ENCODE data around the gene TAC4. TPM values are rescaled to one million over a fixed set of nuclear protein-coding genes. Genes with fewer than 3 reads are reported as not detected.

The TAC4 gene
- polyA plus RNA-seq, 1 donor (not counting 4 experiments of a cell fraction or from before 2014, with no cell fraction given), result not detected

- H4K20me1 ChIP-seq (ENCODE audit: control insufficient read depth, extremely low read depth, insufficient read depth, low read length), result no peaks in the 10 kb centered on the region
- no peaks in the 10 kb centered on the region for H3K27me3 ChIP-seq (ENCODE audit: control insufficient read depth, extremely low read depth, insufficient read depth, low read length)
- H3K9me1 ChIP-seq (ENCODE audit: control insufficient read depth, extremely low read depth, insufficient read depth, low read length), result no peaks in the 10 kb centered on the region
- H3K4me2 ChIP-seq (ENCODE audit: control insufficient read depth, extremely low read depth, insufficient read depth, low read depth, low read length), result no peak overlapping the region
- DNase-seq (ENCODE audit: low read depth, low spot score), result no peak
- H2AFZ ChIP-seq (ENCODE audit: control insufficient read depth, low read length), result no peak overlapping the region
- H3K36me3 ChIP-seq (ENCODE audit: control insufficient read depth in 2 of 2, extremely low read depth in 1 of 2, insufficient read depth in 2 of 2, low read length in 2 of 2), result peaks cover 16 to 40% of the 10 kb centered on the region in 2 experiments
- H3K4me3 ChIP-seq (ENCODE audit: control insufficient read depth in 2 of 3, extremely low read depth in 1 of 3, insufficient read depth in 2 of 3, low read depth in 1 of 3, low read length in 3 of 3), result no peak overlapping the region
- peaks cover 18% of the 10 kb centered on the region for H3K4me1 ChIP-seq (ENCODE audit: control insufficient read depth, extremely low read depth, insufficient read depth, low read length)
- FAIRE-seq, result no peak
- H3K79me2 ChIP-seq (ENCODE audit: control insufficient read depth, insufficient read depth, low read length), result no peaks in the 10 kb centered on the region
- TF ChIP-seq CTCF (optimal IDR thresholded peaks at IDR 0.05 in 1 of 3, IDR thresholded peaks at IDR 0.05 in 1 of 3, conservative IDR thresholded peaks at IDR 0.05 in 1 of 3; ENCODE audit: extremely low read depth in 1 of 3, insufficient read depth in 2 of 3, low read length in 3 of 3), result no peak
- TF ChIP-seq EZH2 (IDR thresholded peaks at IDR 0.05; ENCODE audit: low read length), result no peak
- H3K9ac ChIP-seq (ENCODE audit: control insufficient read depth, extremely low read depth, insufficient read depth, low read length), result no peak overlapping the region
- H3K27ac ChIP-seq (ENCODE audit: control insufficient read depth, insufficient read depth, low read length), result no peak overlapping the region
- dilution Hi-C loops (cut with MboI; ENCODE audit: extremely low pct_ligation_motif_present, low sequenced_read_pairs), result no loop called here
- no peaks in the 10 kb centered on the region for H3K9me3 ChIP-seq (ENCODE audit: control insufficient read depth, low read depth, low read length)
These were observed 28.2 kb downstream of the TAC4 start for GRCh38 chr17:49819651-49820050.

- DNase-seq (ENCODE audit: low read depth, low spot score), result no peak
- H2AFZ ChIP-seq (ENCODE audit: control insufficient read depth, low read length), result no peak overlapping the region
- peaks cover 16 to 42% of the 10 kb centered on the region in 2 experiments for H3K36me3 ChIP-seq (ENCODE audit: control insufficient read depth in 2 of 2, extremely low read depth in 1 of 2, insufficient read depth in 2 of 2, low read length in 2 of 2)
These were observed 28.7 kb downstream of the TAC4 start for GRCh38 chr17:49819138-49819537.

More at GRCh38 chr17:49819138-49819537, 28.7 kb downstream of the TAC4 start:
- Histone ChIP-seq H3K4me3 (ENCODE audit: control insufficient read depth in 2 of 3, extremely low read depth in 1 of 3, insufficient read depth in 2 of 3, low read depth in 1 of 3, low read length in 3 of 3) (no peak overlapping the region), H3K27ac (ENCODE audit: control insufficient read depth, insufficient read depth, low read length) (no peak overlapping the region), H3K9ac (ENCODE audit: control insufficient read depth, extremely low read depth, insufficient read depth, low read length) (no peak overlapping the region), H3K79me2 (ENCODE audit: control insufficient read depth, insufficient read depth, low read length) (no peaks in the 10 kb centered on the region), H3K9me3 (ENCODE audit: control insufficient read depth, low read depth, low read length) (no peaks in the 10 kb centered on the region), H3K9me1 (ENCODE audit: control insufficient read depth, extremely low read depth, insufficient read depth, low read length) (no peaks in the 10 kb centered on the region), H3K4me2 (ENCODE audit: control insufficient read depth, extremely low read depth, insufficient read depth, low read depth, low read length) (no peak overlapping the region), H4K20me1 (ENCODE audit: control insufficient read depth, extremely low read depth, insufficient read depth, low read length) (no peaks in the 10 kb centered on the region), H3K4me1 (ENCODE audit: control insufficient read depth, extremely low read depth, insufficient read depth, low read length) (peaks cover 18% of the 10 kb centered on the region), H3K27me3 (ENCODE audit: control insufficient read depth, extremely low read depth, insufficient read depth, low read length) (no peaks in the 10 kb centered on the region)
- dilution Hi-C loops (cut with MboI; ENCODE audit: extremely low pct_ligation_motif_present, low sequenced_read_pairs), result no loop called here
- TF ChIP-seq EZH2 (IDR thresholded peaks at IDR 0.05; ENCODE audit: low read length) (no peak), CTCF (optimal IDR thresholded peaks at IDR 0.05 in 1 of 3, IDR thresholded peaks at IDR 0.05 in 1 of 3, conservative IDR thresholded peaks at IDR 0.05 in 1 of 3; ENCODE audit: extremely low read depth in 1 of 3, insufficient read depth in 2 of 3, low read length in 3 of 3) (no peak)
- FAIRE-seq, result no peak
